ENCODE measurements around the gene TMEM212. TPM values are rescaled to one million over a fixed set of nuclear protein-coding genes. Genes with fewer than 3 reads are reported as not detected.

TMEM212 gene
- polyA plus RNA-seq, 2 of the 4 experiments (the other 2 are of a cell fraction) = not detected

DNA sequence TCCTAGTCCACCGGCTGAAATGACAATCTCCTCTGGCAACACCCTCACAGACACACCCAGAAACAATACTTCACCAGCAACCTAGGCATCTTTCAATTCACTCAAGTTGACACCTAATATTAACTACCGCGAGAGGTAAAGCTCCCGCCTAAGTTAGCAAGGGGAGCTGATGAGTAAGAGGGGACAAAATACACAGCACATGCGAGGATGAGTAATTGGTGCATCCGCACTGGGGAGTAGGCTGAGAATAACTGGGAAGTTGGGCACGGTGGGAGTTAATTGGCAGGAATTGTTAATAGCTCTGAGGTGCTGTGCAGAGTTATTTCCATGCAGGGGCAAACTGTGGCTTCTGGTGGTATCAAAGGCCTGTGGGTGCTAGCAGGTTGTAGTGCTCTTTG lies 18.3 kb upstream of the TMEM212 start:
- peak overlapping the region; percentile 79 to 83 for H3K27ac ChIP-seq
- peaks cover 53% of the 10 kb centered on the region for H3K4me1 ChIP-seq
- CTCF ChIA-PET = interaction anchor here (0.7 kb wide), 1 partner anchor 9 kb away, joined by 3 read pairs; no protein-coding TSS in a partner anchor
- DNase-seq (ENCODE audit: low read depth in 1 of 2, low spot score in 1 of 2) (peak; percentile 62 to 63), FAIRE-seq (no peak), ATAC-seq (peak; percentile 80 to 89)
- POLR2A ChIA-PET = interaction anchor here (1.0 to 1.9 kb wide), 2 partner anchors 13 to 15 kb away, joined by 4 to 10 read pairs; partner anchors contain the start of gene PLD1
- H3K9me3 ChIP-seq = no peaks in the 10 kb centered on the region
- H3K4me3 ChIP-seq = no peak overlapping the region
- 0% methylated on average over 7 of the region's 7 CpGs for WGBS (ENCODE audit: missing lambda C conversion rate)
- H3K4me2 ChIP-seq = peak overlapping the region; percentile 87
- TF ChIP-seq ESRRA (IDR thresholded peaks at IDR 0.05; ENCODE audit: borderline replicate concordance, low read length) = no peak
- no peak for TF ChIP-seq RFX5 (IDR thresholded peaks at IDR 0.05)
- no peak for TF ChIP-seq KDM1A (IDR thresholded peaks at IDR 0.05; ENCODE audit: low read depth)
- TF ChIP-seq EP300 (IDR thresholded peaks at IDR 0.05) = no peak
- no peak for TF ChIP-seq MAFK (IDR thresholded peaks at IDR 0.05; ENCODE audit: partially characterized antibody)
- TF ChIP-seq RARB (CRISPR knock-in tag; IDR thresholded peaks at IDR 0.05) = no peak
- TF ChIP-seq JUN (IDR thresholded peaks at IDR 0.05) = no peak
- no peak for TF ChIP-seq ZNF302 (CRISPR knock-in tag; IDR thresholded peaks at IDR 0.05)
- TF ChIP-seq MAZ (IDR thresholded peaks at IDR 0.05; ENCODE audit: borderline replicate concordance, low read depth, low read length) = no peak
- no peak for TF ChIP-seq CTCF (IDR thresholded peaks at IDR 0.05)
- TF ChIP-seq RCOR1 (IDR thresholded peaks at IDR 0.05; ENCODE audit: low read depth, low read length) = no peak
- TF ChIP-seq, protein P1, sequence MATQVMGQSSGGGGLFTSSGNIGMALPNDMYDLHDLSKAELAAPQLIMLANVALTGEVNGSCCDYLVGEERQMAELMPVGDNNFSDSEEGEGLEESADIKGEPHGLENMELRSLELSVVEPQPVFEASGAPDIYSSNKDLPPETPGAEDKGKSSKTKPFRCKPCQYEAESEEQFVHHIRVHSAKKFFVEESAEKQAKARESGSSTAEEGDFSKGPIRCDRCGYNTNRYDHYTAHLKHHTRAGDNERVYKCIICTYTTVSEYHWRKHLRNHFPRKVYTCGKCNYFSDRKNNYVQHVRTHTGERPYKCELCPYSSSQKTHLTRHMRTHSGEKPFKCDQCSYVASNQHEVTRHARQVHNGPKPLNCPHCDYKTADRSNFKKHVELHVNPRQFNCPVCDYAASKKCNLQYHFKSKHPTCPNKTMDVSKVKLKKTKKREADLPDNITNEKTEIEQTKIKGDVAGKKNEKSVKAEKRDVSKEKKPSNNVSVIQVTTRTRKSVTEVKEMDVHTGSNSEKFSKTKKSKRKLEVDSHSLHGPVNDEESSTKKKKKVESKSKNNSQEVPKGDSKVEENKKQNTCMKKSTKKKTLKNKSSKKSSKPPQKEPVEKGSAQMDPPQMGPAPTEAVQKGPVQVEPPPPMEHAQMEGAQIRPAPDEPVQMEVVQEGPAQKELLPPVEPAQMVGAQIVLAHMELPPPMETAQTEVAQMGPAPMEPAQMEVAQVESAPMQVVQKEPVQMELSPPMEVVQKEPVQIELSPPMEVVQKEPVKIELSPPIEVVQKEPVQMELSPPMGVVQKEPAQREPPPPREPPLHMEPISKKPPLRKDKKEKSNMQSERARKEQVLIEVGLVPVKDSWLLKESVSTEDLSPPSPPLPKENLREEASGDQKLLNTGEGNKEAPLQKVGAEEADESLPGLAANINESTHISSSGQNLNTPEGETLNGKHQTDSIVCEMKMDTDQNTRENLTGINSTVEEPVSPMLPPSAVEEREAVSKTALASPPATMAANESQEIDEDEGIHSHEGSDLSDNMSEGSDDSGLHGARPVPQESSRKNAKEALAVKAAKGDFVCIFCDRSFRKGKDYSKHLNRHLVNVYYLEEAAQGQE (IDR thresholded peaks at IDR 0.05) = no peak
- TF ChIP-seq CHD2 (IDR thresholded peaks at IDR 0.05; ENCODE audit: low read length, partially characterized antibody) = peak; percentile 37
- no peak for TF ChIP-seq CHD4 (IDR thresholded peaks at IDR 0.05; ENCODE audit: borderline replicate concordance)
- TF ChIP-seq MAX (IDR thresholded peaks at IDR 0.05) = peak; percentile 70
- TF ChIP-seq, protein P2, sequence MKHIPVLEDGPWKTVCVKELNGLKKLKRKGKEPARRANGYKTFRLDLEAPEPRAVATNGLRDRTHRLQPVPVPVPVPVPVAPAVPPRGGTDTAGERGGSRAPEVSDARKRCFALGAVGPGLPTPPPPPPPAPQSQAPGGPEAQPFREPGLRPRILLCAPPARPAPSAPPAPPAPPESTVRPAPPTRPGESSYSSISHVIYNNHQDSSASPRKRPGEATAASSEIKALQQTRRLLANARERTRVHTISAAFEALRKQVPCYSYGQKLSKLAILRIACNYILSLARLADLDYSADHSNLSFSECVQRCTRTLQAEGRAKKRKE (CRISPR knock-in tag; IDR thresholded peaks at IDR 0.05; ENCODE audit: low read depth) = no peak
- TF ChIP-seq CEBPB (IDR thresholded peaks at IDR 0.05) = no peak
- no peak for TF ChIP-seq CBX8 (IDR thresholded peaks at IDR 0.05)
- TF ChIP-seq SREBF2 (IDR thresholded peaks at IDR 0.05) = no peak
- no peak for TF ChIP-seq FOXS1 (CRISPR knock-in tag; IDR thresholded peaks at IDR 0.05)
- no peak for TF ChIP-seq FOSB (CRISPR knock-in tag; IDR thresholded peaks at IDR 0.05)
- TF ChIP-seq HMGXB4 (CRISPR knock-in tag; IDR thresholded peaks at IDR 0.05; ENCODE audit: borderline replicate concordance) = no peak
- TF ChIP-seq, protein P3, sequence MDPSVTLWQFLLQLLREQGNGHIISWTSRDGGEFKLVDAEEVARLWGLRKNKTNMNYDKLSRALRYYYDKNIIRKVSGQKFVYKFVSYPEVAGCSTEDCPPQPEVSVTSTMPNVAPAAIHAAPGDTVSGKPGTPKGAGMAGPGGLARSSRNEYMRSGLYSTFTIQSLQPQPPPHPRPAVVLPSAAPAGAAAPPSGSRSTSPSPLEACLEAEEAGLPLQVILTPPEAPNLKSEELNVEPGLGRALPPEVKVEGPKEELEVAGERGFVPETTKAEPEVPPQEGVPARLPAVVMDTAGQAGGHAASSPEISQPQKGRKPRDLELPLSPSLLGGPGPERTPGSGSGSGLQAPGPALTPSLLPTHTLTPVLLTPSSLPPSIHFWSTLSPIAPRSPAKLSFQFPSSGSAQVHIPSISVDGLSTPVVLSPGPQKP (IDR thresholded peaks at IDR 0.05; ENCODE audit: low read depth, low read length) = no peak
- 0 out of 2 replicates have a peak, but pooled peaks have one; percentile 22 for TF ChIP-seq FOSL2 (IDR thresholded peaks at IDR 0.05)
- TF ChIP-seq FOSL2 (CRISPR knock-in tag; IDR thresholded peaks at IDR 0.05) = peak; percentile 70
- TF ChIP-seq HES2 (IDR thresholded peaks at IDR 0.05) = no peak
- no peak for TF ChIP-seq MYC (IDR thresholded peaks at IDR 0.05; ENCODE audit: borderline replicate concordance, low read length)
- peak; percentile 79; the same call in 1 of the 2 replicates for TF ChIP-seq E2F6 (IDR thresholded peaks at IDR 0.05; ENCODE audit: borderline replicate concordance, low read depth)
- TF ChIP-seq SMC3 (IDR thresholded peaks at IDR 0.05) = 0 out of 3 replicates have a peak, but pooled peaks have one; percentile 4
- TF ChIP-seq HOXB5 (CRISPR knock-in tag; IDR thresholded peaks at IDR 0.05) = no peak
- peak; percentile 24; the same call in 1 of the 2 replicates for TF ChIP-seq JUNB (IDR thresholded peaks at IDR 0.05)
- TF ChIP-seq RNF2 (IDR thresholded peaks at IDR 0.05; ENCODE audit: borderline replicate concordance, low read depth) = no peak

All from A549 (cell line).